Fibroblast of the aortic adventitia (primary cell): ENCODE results near the gene CBLB. TPM values are rescaled to one million over a fixed set of nuclear protein-coding genes. Genes with fewer than 3 reads are reported as not detected.

Experiments
- DNase-seq: peaks from one replicate; pipeline ENCODE4 v3.0.0-alpha.2; 2010; ENCODE audit warnings: low read depth
- H3K4me3 ChIP-seq: 2 replicates; pipeline ENCODE4 v1.5.1; 2011; ENCODE audit warnings: low read depth, mild to moderate bottlenecking, control low read depth, low read length, moderate library complexity
- CTCF ChIP-seq: IDR thresholded peaks from 2 replicates; pipeline ENCODE4 v1.5.1; 2011; ENCODE audit warnings: mild to moderate bottlenecking, low read length, control low read depth, inconsistent platforms; ENCODE audit not compliant: insufficient read depth
- total RNA-seq: library from RNA; depleted of rRNA; stranded (reverse); fragments of >200 nt; gene quantifications from 2 replicates; pipeline ENCODE4 v1.2.3, GENCODE V29; 2012; ENCODE audit warnings: low replicate concordance

Gene CBLB
- total RNA-seq, 1 donor = 63.9 TPM

- no peak for TF ChIP-seq CTCF
- no peak for DNase-seq
Measured at GRCh38 chr3:105755121-105755886, 113.5 kb downstream of the CBLB start.

GRCh38 chr3:105752791-105753415, 115.9 kb downstream of the CBLB start:
- DNase-seq = peak; percentile 11
- no peak for TF ChIP-seq CTCF
- H3K4me3 ChIP-seq = no peak overlapping the region

More at GRCh38 chr3:105755121-105755886, 113.5 kb downstream of the CBLB start:
- no peak overlapping the region for H3K4me3 ChIP-seq

GRCh38 chr3:105747696-105748095, 121.1 kb downstream of the CBLB start:
- H3K4me3 ChIP-seq = no peak overlapping the region
- TF ChIP-seq CTCF = no peak
- peak; percentile 5 for DNase-seq

- H3K4me3 ChIP-seq = no peak overlapping the region
- no peak for TF ChIP-seq CTCF
- DNase-seq = peak; percentile 88
Measured at GRCh38 chr3:105747060-105747541, 121.7 kb downstream of the CBLB start.

GRCh38 chr3:105746231-105746996, 122.4 kb downstream of the CBLB start:
- no peak overlapping the region for H3K4me3 ChIP-seq
- no peak for TF ChIP-seq CTCF

GRCh38 chr3:105745046-105745445, 123.8 kb downstream of the CBLB start:
- TF ChIP-seq CTCF = no peak
- DNase-seq = no peak
- H3K4me3 ChIP-seq = no peak overlapping the region

More at GRCh38 chr3:105746231-105746996, 122.4 kb downstream of the CBLB start:
- no peak for DNase-seq
